ENCODE measurements around the gene ZNF100.

ZNF100 gene

GRCh38 chr19:21697698-21698097, 69.7 kb downstream of the ZNF100 start:
- Histone ChIP-seq H3K4me3 (ENCODE audit: low read length, poor library complexity, severe bottlenecking) (no peak overlapping the region), H3K4me2 (ENCODE audit: low read depth, low read length, poor library complexity, severe bottlenecking) (no peak overlapping the region), H3K27me3 (ENCODE audit: insufficient read depth, low read length, poor library complexity, severe bottlenecking) (no peaks in the 10 kb centered on the region), H3F3A (ENCODE audit: low read depth) (no peaks in the 10 kb centered on the region), H3K9me3 (ENCODE audit: insufficient read depth, low read depth, low read length) (no peaks in the 10 kb centered on the region), H4K20me1 (ENCODE audit: insufficient read depth, low read length, poor library complexity, severe bottlenecking) (no peaks in the 10 kb centered on the region), H3K79me2 (ENCODE audit: insufficient read depth, low read length) (no peaks in the 10 kb centered on the region), H2AFZ (ENCODE audit: low read length) (peak overlapping the region; percentile 27; the same call in 1 of the 2 replicates), H3K9ac (ENCODE audit: low read depth, low read length, poor library complexity, severe bottlenecking) (no peak overlapping the region), H3K4me1 (ENCODE audit: insufficient read depth, low read length, poor library complexity, severe bottlenecking) (no peaks in the 10 kb centered on the region), H3K9me2 (replicated peaks; ENCODE audit: low read depth, low read length) (no peaks in the 10 kb centered on the region), H3K36me3 (ENCODE audit: insufficient read depth, low read length) (no peaks in the 10 kb centered on the region)
- no peak for TF ChIP-seq CTCF (conservative IDR thresholded peaks at IDR 0.05; ENCODE audit: low read length)
- TF ChIP-seq EZH2phosphoT487 (IDR thresholded peaks at IDR 0.05; ENCODE audit: borderline replicate concordance), result no peak

- Histone ChIP-seq H3K9ac (ENCODE audit: low read depth, low read length, poor library complexity, severe bottlenecking) (no peak overlapping the region), H3K4me1 (ENCODE audit: insufficient read depth, low read length, poor library complexity, severe bottlenecking) (no peaks in the 10 kb centered on the region), H4K20me1 (ENCODE audit: insufficient read depth, low read length, poor library complexity, severe bottlenecking) (no peaks in the 10 kb centered on the region), H3K36me3 (ENCODE audit: insufficient read depth, low read length) (no peaks in the 10 kb centered on the region), H3K79me2 (ENCODE audit: insufficient read depth, low read length) (no peaks in the 10 kb centered on the region), H3K9me2 (replicated peaks; ENCODE audit: low read depth, low read length) (no peaks in the 10 kb centered on the region), H3K4me3 (ENCODE audit: low read length, poor library complexity, severe bottlenecking) (no peak overlapping the region), H3K9me3 (ENCODE audit: insufficient read depth, low read depth, low read length) (no peaks in the 10 kb centered on the region), H3K4me2 (ENCODE audit: low read depth, low read length, poor library complexity, severe bottlenecking) (no peak overlapping the region), H3F3A (ENCODE audit: low read depth) (no peaks in the 10 kb centered on the region), H3K27me3 (ENCODE audit: insufficient read depth, low read length, poor library complexity, severe bottlenecking) (no peaks in the 10 kb centered on the region), H2AFZ (ENCODE audit: low read length) (no peak overlapping the region)
- TF ChIP-seq CTCF (conservative IDR thresholded peaks at IDR 0.05; ENCODE audit: low read length) (no peak), EZH2phosphoT487 (IDR thresholded peaks at IDR 0.05; ENCODE audit: borderline replicate concordance) (no peak)
These were observed 73.0 kb downstream of the ZNF100 start for GRCh38 chr19:21694171-21694906.

- Histone ChIP-seq H3K9ac (ENCODE audit: low read depth, low read length, poor library complexity, severe bottlenecking) (no peak overlapping the region), H2AFZ (ENCODE audit: low read length) (no peak overlapping the region), H3F3A (ENCODE audit: low read depth) (no peaks in the 10 kb centered on the region), H3K9me3 (ENCODE audit: insufficient read depth, low read depth, low read length) (no peaks in the 10 kb centered on the region), H4K20me1 (ENCODE audit: insufficient read depth, low read length, poor library complexity, severe bottlenecking) (no peaks in the 10 kb centered on the region), H3K4me3 (ENCODE audit: low read length, poor library complexity, severe bottlenecking) (no peak overlapping the region), H3K9me2 (replicated peaks; ENCODE audit: low read depth, low read length) (no peaks in the 10 kb centered on the region), H3K4me1 (ENCODE audit: insufficient read depth, low read length, poor library complexity, severe bottlenecking) (no peaks in the 10 kb centered on the region), H3K36me3 (ENCODE audit: insufficient read depth, low read length) (no peaks in the 10 kb centered on the region), H3K4me2 (ENCODE audit: low read depth, low read length, poor library complexity, severe bottlenecking) (no peak overlapping the region), H3K27me3 (ENCODE audit: insufficient read depth, low read length, poor library complexity, severe bottlenecking) (no peaks in the 10 kb centered on the region), H3K79me2 (ENCODE audit: insufficient read depth, low read length) (no peaks in the 10 kb centered on the region)
- TF ChIP-seq CTCF (conservative IDR thresholded peaks at IDR 0.05; ENCODE audit: low read length) (no peak), EZH2phosphoT487 (IDR thresholded peaks at IDR 0.05; ENCODE audit: borderline replicate concordance) (no peak)
These were observed 74.0 kb downstream of the ZNF100 start for GRCh38 chr19:21693399-21693798.
